Mesendoderm (in vitro differentiated cells): ENCODE measurements around the gene ZNF747.
"Not testable (repeated sequence)": the region's sequence is repeated elsewhere in the genome, so short reads cannot be mapped to it uniquely, and the experiment has no call there.

Source experiments
- DNase-seq: peaks from one replicate; pipeline ENCODE4 v3.0.0; 2013
- H2AK5ac ChIP-seq: 2 replicates; pipeline ENCODE4 v1.6.1; 2013; ENCODE audit warnings: low read length, inconsistent platforms
- H2BK120ac ChIP-seq: 2 replicates; pipeline ENCODE4 v1.6.1; 2013; ENCODE audit warnings: low read depth, mild to moderate bottlenecking, low read length, moderate library complexity, mixed read lengths
- H2BK15ac ChIP-seq: replicated peaks from 2 replicates; pipeline ENCODE4 v1.6.1; 2013; ENCODE audit warnings: low read depth, mild to moderate bottlenecking, moderate library complexity
- H2BK5ac ChIP-seq: 2 replicates; pipeline ENCODE4 v1.6.1; 2013; ENCODE audit warnings: low read length, inconsistent platforms
- H3K18ac ChIP-seq: 2 replicates; pipeline ENCODE4 v1.6.1; 2013; ENCODE audit warnings: mild to moderate bottlenecking, low read length, mixed read lengths
- H3K23ac ChIP-seq: one replicate; pipeline ENCODE4 v1.6.1; 2013; ENCODE audit warnings: low read length
- H3K27ac ChIP-seq: 2 replicates; pipeline ENCODE4 v1.5.1; 2013; ENCODE audit warnings: low read depth, mild to moderate bottlenecking, inconsistent platforms, low read length, moderate library complexity
- H3K27me3 ChIP-seq: 2 replicates; pipeline ENCODE4 v1.6.1; 2013; ENCODE audit warnings: low read length, control low read depth, mild to moderate bottlenecking, inconsistent platforms; ENCODE audit not compliant: insufficient read depth, poor library complexity
- H3K36me3 ChIP-seq: 2 replicates; pipeline ENCODE4 v1.6.1; 2013; ENCODE audit warnings: low read length, inconsistent platforms; ENCODE audit not compliant: control insufficient read depth, insufficient read depth
- H3K4ac ChIP-seq: one replicate; pipeline ENCODE4 v1.6.1; 2013; ENCODE audit warnings: low read depth, mild to moderate bottlenecking, low read length, moderate library complexity
- H3K4me1 ChIP-seq: 2 replicates; pipeline ENCODE4 v1.6.1; 2013; ENCODE audit warnings: low read depth, low read length, inconsistent platforms; ENCODE audit not compliant: control insufficient read depth
- H3K4me2 ChIP-seq: 2 replicates; pipeline ENCODE4 v1.6.1; 2013; ENCODE audit warnings: low read length
- H3K4me3 ChIP-seq: 2 replicates; pipeline ENCODE4 v1.5.1; 2013; ENCODE audit warnings: mild to moderate bottlenecking, low read length
- H3K56ac ChIP-seq: one replicate; pipeline ENCODE4 v1.6.1; 2013; ENCODE audit warnings: low read length
- H3K79me1 ChIP-seq: 2 replicates; pipeline ENCODE4 v1.6.1; 2013; ENCODE audit warnings: low read length, inconsistent platforms
- H3K79me2 ChIP-seq: 2 replicates; pipeline ENCODE4 v1.6.1; 2013; ENCODE audit warnings: mild to moderate bottlenecking, low read length; ENCODE audit not compliant: control insufficient read depth, insufficient read depth
- H3K9ac ChIP-seq: 2 replicates; pipeline ENCODE4 v1.6.1; 2013; ENCODE audit warnings: low read length, inconsistent platforms
- H4K5ac ChIP-seq: one replicate; pipeline ENCODE4 v1.6.1; 2013; ENCODE audit warnings: low read length
- H4K8ac ChIP-seq: one replicate; pipeline ENCODE4 v1.6.1; 2013; ENCODE audit warnings: low read depth, mild to moderate bottlenecking, control low read depth, low read length, moderate library complexity
- WGBS: extraction: QIAGEN DNeasy Blood & Tissue Kit; methylation state at CpG from one replicate; pipeline ENCODE4 v1.1.7; 2013; ENCODE audit warnings: low lambda C conversion rate, missing lambda C conversion rate; ENCODE audit not compliant: insufficient coverage; ENCODE audit errors: extremely low coverage; 5-methylcytosine and 5-hydroxymethylcytosine counted together

ZNF747 gene

GRCh38 chr16:30546115-30546514 lies 11.5 kb upstream of the ZNF747 start:
- Histone ChIP-seq H4K8ac (no peak overlapping the region), H3K27me3 (no peaks in the 10 kb centered on the region), H2BK15ac (no peak overlapping the region), H2AK5ac (no peak overlapping the region), H3K36me3 (no peaks in the 10 kb centered on the region), H3K4ac (no peak overlapping the region), H3K4me1 (peaks cover 26% of the 10 kb centered on the region), H3K23ac (no peak overlapping the region), H3K79me2 (no peaks in the 10 kb centered on the region), H2BK5ac (peak overlapping the region; percentile 55), H3K18ac (no peak overlapping the region), H2BK120ac (no peak overlapping the region), H3K79me1 (no peaks in the 10 kb centered on the region), H4K5ac (no peak overlapping the region), H3K4me2 (no peak overlapping the region), H3K56ac (no peak overlapping the region), H3K4me3 (no peak overlapping the region), H3K27ac (no peak overlapping the region), H3K9ac (no peak overlapping the region)
- DNase-seq = no peak
- no CpG with 5 or more reads among the region's 8 CpGs for WGBS

- no peak overlapping the region for H3K4me2 ChIP-seq
- H3K56ac ChIP-seq = peak overlapping the region; percentile 57
- H2BK120ac ChIP-seq = peak overlapping the region; percentile 8
- no peaks in the 10 kb centered on the region for H3K27me3 ChIP-seq
- H4K8ac ChIP-seq = no peak overlapping the region
- peak overlapping the region; percentile 18 for H3K9ac ChIP-seq
- no peaks in the 10 kb centered on the region for H3K36me3 ChIP-seq
- H3K23ac ChIP-seq = no peak overlapping the region
- H3K79me1 ChIP-seq = no peaks in the 10 kb centered on the region
- no peak overlapping the region for H3K27ac ChIP-seq
- H4K5ac ChIP-seq = no peak overlapping the region
- peak overlapping the region; percentile 48 for H2BK5ac ChIP-seq
- no peak for DNase-seq
- H3K18ac ChIP-seq = no peak overlapping the region
- no peaks in the 10 kb centered on the region for H3K79me2 ChIP-seq
- peak overlapping the region; percentile 85 for H2AK5ac ChIP-seq
- no peak overlapping the region for H3K4me3 ChIP-seq
- 100% methylated on average over 2 of the region's 5 CpGs for WGBS
- no peak overlapping the region for H3K4ac ChIP-seq
- no peak overlapping the region for H2BK15ac ChIP-seq
- peaks cover 19% of the 10 kb centered on the region for H3K4me1 ChIP-seq
Measured at GRCh38 chr16:30543067-30543466, 8.4 kb upstream of the ZNF747 start.

GRCh38 chr16:30541502-30542329 lies 7.1 kb upstream of the ZNF747 start:
- Histone ChIP-seq H3K79me1 (no peaks in the 10 kb centered on the region), H2AK5ac (no peak overlapping the region), H3K79me2 (no peaks in the 10 kb centered on the region), H3K4me3 (no peak overlapping the region), H2BK5ac (peak overlapping the region; percentile 98), H3K23ac (no peak overlapping the region), H2BK15ac (no peak overlapping the region), H3K4me1 (peaks cover 19% of the 10 kb centered on the region), H3K4ac (peak overlapping the region; percentile 75), H3K27ac (peak overlapping the region; percentile 82), H3K27me3 (no peaks in the 10 kb centered on the region), H3K56ac (peak overlapping the region; percentile 85), H4K5ac (no peak overlapping the region), H2BK120ac (peak overlapping the region; percentile 68), H3K36me3 (no peaks in the 10 kb centered on the region), H3K9ac (peak overlapping the region; percentile 64), H4K8ac (peak overlapping the region; percentile 17), H3K4me2 (peak overlapping the region; percentile 13), H3K18ac (peak overlapping the region; percentile 76)
- peak; percentile 79 for DNase-seq
- WGBS = no CpG with 5 or more reads among the region's 10 CpGs

- not testable (repeated sequence) for H3K23ac ChIP-seq, H3K36me3 ChIP-seq, H2BK120ac ChIP-seq, H3K79me2 ChIP-seq, H2AK5ac ChIP-seq, H3K18ac ChIP-seq, H3K9ac ChIP-seq, H3K79me1 ChIP-seq, H4K5ac ChIP-seq, H4K8ac ChIP-seq, H2BK15ac ChIP-seq, H3K4me2 ChIP-seq, DNase-seq, H3K4me3 ChIP-seq, H3K27me3 ChIP-seq, H3K4ac ChIP-seq
- whole genome bisulfite sequencing = no CpG with 5 or more reads among the region's 9 CpGs
- H3K56ac ChIP-seq = peak overlapping the region; percentile 85
- peaks cover 19% of the 10 kb centered on the region for H3K4me1 ChIP-seq
- H2BK5ac ChIP-seq = peak overlapping the region; percentile 98
- peak overlapping the region; percentile 37 for H3K27ac ChIP-seq
Measured at GRCh38 chr16:30540916-30541464, 6.3 kb upstream of the ZNF747 start.

- H3K9ac ChIP-seq, H3K4me2 ChIP-seq, DNase-seq, H3K23ac ChIP-seq, H2BK120ac ChIP-seq, H3K79me1 ChIP-seq, H3K79me2 ChIP-seq, H2BK15ac ChIP-seq, H3K4ac ChIP-seq, H4K5ac ChIP-seq, H3K4me3 ChIP-seq, H3K56ac ChIP-seq, H3K27ac ChIP-seq, H3K18ac ChIP-seq, H3K27me3 ChIP-seq, H4K8ac ChIP-seq, H3K36me3 ChIP-seq: not testable (repeated sequence)
- WGBS = no CpG with 5 or more reads among the region's 13 CpGs
- H3K4me1 ChIP-seq = peaks cover 19% of the 10 kb centered on the region
- peak overlapping the region; percentile 18 for H2AK5ac ChIP-seq
- H2BK5ac ChIP-seq = peak overlapping the region; percentile 35
Measured at GRCh38 chr16:30539986-30540526, 5.4 kb upstream of the ZNF747 start.
